Activated naive CD4-positive, alpha-beta T cell treated with anti-CD3 and anti-CD28 coated beads for 36 hours (primary cell): Measurements from ENCODE around the gene NEUROD2. TPM values are rescaled to one million over a fixed set of nuclear protein-coding genes. Genes with fewer than 3 reads are reported as not detected.
A peak's percentile ranks its signal among the peaks of the same experiment; 100 is the strongest.

Experiments used
- CTCF ChIA-PET: fragments of 350-600 bp; sonication (Branson Sonifier 250); formaldehyde crosslinking; loops from one replicate; lab custom pipeline; 2021; ENCODE audit warnings: antibody characterized with exemption; lab: Charles Lee
- DNase-seq: peaks from one replicate; pipeline ENCODE4 v3.0.0-alpha.2; 2020
- H3K27ac Mint-ChIP-seq: one replicate; pipeline ENCODE4 v1.8.0; 2021; ENCODE audit warnings: mild to moderate bottlenecking, mixed read lengths
- H3K27me3 Mint-ChIP-seq: one replicate; pipeline ENCODE4 v1.8.0; 2021; ENCODE audit warnings: low read depth, mixed read lengths
- H3K36me3 Mint-ChIP-seq: one replicate; pipeline ENCODE4 v1.8.0; 2021; ENCODE audit warnings: low read depth, mixed read lengths
- H3K4me1 Mint-ChIP-seq: one replicate; pipeline ENCODE4 v1.8.0; 2021; ENCODE audit warnings: low read depth, mixed read lengths
- H3K4me3 Mint-ChIP-seq: one replicate; pipeline ENCODE4 v1.8.0; 2021; ENCODE audit warnings: mild to moderate bottlenecking, moderate library complexity, mixed read lengths
- H3K9me3 Mint-ChIP-seq: one replicate; pipeline ENCODE4 v1.8.0; 2021; ENCODE audit warnings: mixed read lengths
- intact Hi-C: fragments of 100-400 bp; cut with micrococcal nuclease; formaldehyde crosslinking; loops from one replicate; pipeline ENCODE4 v1.15.1; 2023
- total RNA-seq, 2 experiments: library from RNA; stranded (reverse); gene quantifications; one replicate each; pipeline ENCODE4 v1.2.3, GENCODE V29; 2021

Gene NEUROD2
- total RNA-seq, 2 experiments from 2014 or later, result not detected

GRCh38 chr17:39579318-39580081 lies 28.2 kb downstream of the NEUROD2 start:
- no peaks in the 10 kb centered on the region for H3K36me3 Mint-ChIP-seq
- DNase-seq, result no peak
- H3K27me3 Mint-ChIP-seq, result peaks cover 7% of the 10 kb centered on the region
- no peak overlapping the region for H3K27ac Mint-ChIP-seq
- intact Hi-C loops, result no loop called here
- no peak overlapping the region for H3K4me3 Mint-ChIP-seq
- no peaks in the 10 kb centered on the region for H3K9me3 Mint-ChIP-seq
- CTCF ChIA-PET, result interaction anchor here (1.6 kb wide), 1 partner anchor 42 kb away, joined by 5 read pairs; no protein-coding TSS in a partner anchor
- no peaks in the 10 kb centered on the region for H3K4me1 Mint-ChIP-seq

GRCh38 chr17:39578272-39578671 lies 29.4 kb downstream of the NEUROD2 start:
- peaks cover 10% of the 10 kb centered on the region for H3K27me3 Mint-ChIP-seq
- intact Hi-C loops, result no loop called here
- CTCF ChIA-PET, result interaction anchor here (0.8 to 1.6 kb wide), 2 partner anchors 42 to 43 kb away, joined by 3 to 5 read pairs; no protein-coding TSS in a partner anchor
- H3K27ac Mint-ChIP-seq, result no peak overlapping the region
- H3K9me3 Mint-ChIP-seq, result no peaks in the 10 kb centered on the region
- H3K4me1 Mint-ChIP-seq, result peaks cover 3% of the 10 kb centered on the region
- H3K36me3 Mint-ChIP-seq, result no peaks in the 10 kb centered on the region
- DNase-seq, result no peak
- H3K4me3 Mint-ChIP-seq, result no peak overlapping the region

DNA sequence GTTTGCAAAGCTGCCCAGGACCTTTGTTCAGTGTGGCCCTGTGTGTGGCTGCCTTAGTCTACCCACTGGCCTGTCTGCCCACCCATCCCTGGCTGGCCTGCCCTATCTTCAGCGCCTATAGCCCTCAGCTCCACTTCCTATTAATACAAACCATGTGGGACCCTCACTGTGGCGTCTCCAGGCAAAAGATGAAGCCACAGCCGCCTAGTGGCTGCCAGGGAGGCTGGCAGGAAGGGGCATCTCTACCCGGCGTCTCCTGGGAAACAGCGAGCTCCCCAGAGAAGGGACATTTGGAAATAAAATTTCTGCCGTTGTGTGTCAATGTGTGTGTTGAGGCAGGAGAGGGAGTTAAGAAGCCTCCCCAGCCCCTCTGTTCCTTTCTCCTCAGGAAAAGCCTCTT lies 31.5 kb downstream of the NEUROD2 start:
- peaks cover 3% of the 10 kb centered on the region for H3K9me3 Mint-ChIP-seq
- H3K27ac Mint-ChIP-seq, result no peak overlapping the region
- DNase-seq, result no peak
- H3K27me3 Mint-ChIP-seq, result peaks cover 10% of the 10 kb centered on the region
- peaks cover 5% of the 10 kb centered on the region for H3K36me3 Mint-ChIP-seq
- H3K4me3 Mint-ChIP-seq, result no peak overlapping the region
- intact Hi-C loops, result no loop called here
- H3K4me1 Mint-ChIP-seq, result peaks cover 5% of the 10 kb centered on the region
- CTCF ChIA-PET, result interaction anchor here (0.6 to 2.2 kb wide), 3 partner anchors 29 to 266 kb away, joined by 3 to 10 read pairs (median 7); no protein-coding TSS in a partner anchor

- peak overlapping the region; percentile 82 for H3K4me3 Mint-ChIP-seq
- CTCF ChIA-PET, result interaction anchor here (0.6 to 1.8 kb wide), 3 partner anchors 25 to 324 kb away, joined by 3 to 5 read pairs (median 4); no protein-coding TSS in a partner anchor
- H3K36me3 Mint-ChIP-seq, result peaks cover 21% of the 10 kb centered on the region
- peaks cover 6% of the 10 kb centered on the region for H3K9me3 Mint-ChIP-seq
- H3K27me3 Mint-ChIP-seq, result peaks cover 10% of the 10 kb centered on the region
- peaks cover 5% of the 10 kb centered on the region for H3K4me1 Mint-ChIP-seq
- no peak overlapping the region for H3K27ac Mint-ChIP-seq
- peak; percentile 55 for DNase-seq
- intact Hi-C loops, result no loop called here
Measured at GRCh38 chr17:39573447-39574298, 34.0 kb downstream of the NEUROD2 start.

DNA sequence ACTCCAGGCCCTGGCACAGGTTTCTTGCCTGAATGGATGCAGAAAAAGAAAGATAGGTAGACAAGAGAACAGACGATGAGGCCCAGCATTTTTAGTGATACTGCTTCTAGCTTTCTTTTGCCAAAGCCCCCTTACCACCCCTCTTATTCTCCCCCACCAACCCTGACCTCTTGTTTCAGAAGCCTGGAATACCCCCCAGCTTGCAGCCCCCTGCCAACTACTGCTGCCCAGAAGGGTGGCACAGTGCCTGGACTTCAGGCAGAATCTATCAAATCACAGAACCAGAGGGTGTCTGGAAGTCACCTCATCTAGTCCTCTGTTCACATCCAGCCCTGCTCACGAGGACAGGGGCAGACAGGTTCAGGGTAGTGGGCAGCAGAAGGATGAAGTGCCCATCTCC lies 35.6 kb downstream of the NEUROD2 start:
- Mint-ChIP-seq H3K4me1 (peaks cover 5% of the 10 kb centered on the region), H3K4me3 (no peak overlapping the region), H3K27ac (no peak overlapping the region), H3K36me3 (peaks cover 31% of the 10 kb centered on the region), H3K9me3 (peaks cover 6% of the 10 kb centered on the region), H3K27me3 (peaks cover 10% of the 10 kb centered on the region)
- intact Hi-C loops, result no loop called here
- DNase-seq, result no peak
- CTCF ChIA-PET, result interaction anchor here (0.8 to 1.8 kb wide), 3 partner anchors 15 to 96 kb away, joined by 3 to 5 read pairs (median 3); partner anchors contain the start of gene PNMT

- DNase-seq, result no peak
- Mint-ChIP-seq H3K27me3 (peaks cover 3% of the 10 kb centered on the region), H3K4me1 (peaks cover 5% of the 10 kb centered on the region), H3K27ac (no peak overlapping the region), H3K4me3 (no peak overlapping the region), H3K9me3 (peaks cover 6% of the 10 kb centered on the region), H3K36me3 (peaks cover 44% of the 10 kb centered on the region)
- intact Hi-C loops, result no loop called here
- CTCF ChIA-PET, result interaction anchor here (1.1 kb wide), 1 partner anchor 21 kb away, joined by 3 read pairs; no protein-coding TSS in a partner anchor
Measured at GRCh38 chr17:39569126-39569525, 38.6 kb downstream of the NEUROD2 start.

DNA sequence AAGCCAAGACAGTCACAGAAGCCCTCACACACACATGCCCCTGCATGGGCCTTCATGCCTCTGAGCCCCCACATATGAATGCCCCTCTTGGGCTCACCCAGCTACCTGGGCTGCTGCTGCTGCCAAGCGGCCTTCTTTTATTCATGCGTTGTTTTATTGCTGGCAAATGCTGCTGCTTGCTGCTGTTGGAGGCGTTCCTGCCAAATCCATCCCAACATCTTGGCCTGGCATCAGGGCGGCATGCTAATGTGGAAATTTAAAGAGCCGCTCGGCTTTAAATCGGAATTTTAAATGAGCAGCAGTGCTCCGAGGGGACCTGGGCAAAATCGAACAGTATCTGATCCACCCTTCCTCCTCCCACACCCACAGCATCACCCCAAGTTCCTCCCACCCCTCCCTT lies 39.0 kb downstream of the NEUROD2 start:
- DNase-seq, result no peak
- peaks cover 6% of the 10 kb centered on the region for H3K9me3 Mint-ChIP-seq
- peaks cover 2% of the 10 kb centered on the region for H3K4me1 Mint-ChIP-seq
- no peaks in the 10 kb centered on the region for H3K27me3 Mint-ChIP-seq
- intact Hi-C loops, result no loop called here
- H3K36me3 Mint-ChIP-seq, result peaks cover 44% of the 10 kb centered on the region
- H3K27ac Mint-ChIP-seq, result no peak overlapping the region
- CTCF ChIA-PET, result interaction anchor here (1.1 kb wide), 1 partner anchor 21 kb away, joined by 3 read pairs; no protein-coding TSS in a partner anchor
- H3K4me3 Mint-ChIP-seq, result no peak overlapping the region

DNA sequence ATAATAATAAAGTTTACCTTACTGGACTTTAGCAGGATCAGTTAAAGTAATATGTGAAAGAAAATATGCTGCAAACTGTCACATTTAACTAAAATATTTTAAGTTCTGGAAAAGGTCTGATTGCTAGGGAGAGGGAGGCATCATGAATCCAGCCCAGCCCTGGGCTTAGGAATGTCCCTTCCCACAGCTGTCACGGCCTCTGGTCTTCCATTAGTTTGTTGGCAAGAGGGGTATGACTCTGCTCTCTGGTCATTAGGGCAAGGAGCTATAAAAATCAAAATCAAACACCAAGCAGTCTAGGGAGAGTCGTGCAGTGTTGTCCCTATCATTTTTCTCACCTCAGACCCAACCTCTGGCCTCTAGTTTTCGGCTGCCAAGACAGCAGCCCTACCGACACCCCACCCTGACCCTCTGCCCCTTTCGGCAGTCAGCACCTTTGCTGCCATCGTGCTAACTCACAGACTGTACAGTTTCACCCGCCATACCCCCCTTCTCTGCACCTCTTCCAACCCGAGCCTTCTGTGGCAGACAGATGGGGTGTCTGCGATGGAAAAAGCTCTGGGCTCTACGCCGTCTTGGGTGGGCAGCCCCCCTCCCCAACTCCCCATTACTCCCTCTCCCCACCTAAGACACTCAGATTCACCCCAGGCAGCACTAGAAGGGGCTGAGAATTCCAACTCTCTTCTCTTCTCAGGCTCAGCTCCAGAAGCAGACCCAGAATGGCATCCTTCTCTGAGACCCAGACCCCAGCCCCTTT lies 41.4 kb downstream of the NEUROD2 start:
- DNase-seq, result no peak
- intact Hi-C loops, result no loop called here
- no peak overlapping the region for H3K4me3 Mint-ChIP-seq
- CTCF ChIA-PET, result interaction anchor here (1.0 to 1.2 kb wide), 2 partner anchors 18 to 28 kb away, joined by 3 to 5 read pairs; no protein-coding TSS in a partner anchor
- no peaks in the 10 kb centered on the region for H3K4me1 Mint-ChIP-seq
- peaks cover 42% of the 10 kb centered on the region for H3K36me3 Mint-ChIP-seq
- H3K9me3 Mint-ChIP-seq, result peaks cover 4% of the 10 kb centered on the region
- no peak overlapping the region for H3K27ac Mint-ChIP-seq
- no peaks in the 10 kb centered on the region for H3K27me3 Mint-ChIP-seq

DNA sequence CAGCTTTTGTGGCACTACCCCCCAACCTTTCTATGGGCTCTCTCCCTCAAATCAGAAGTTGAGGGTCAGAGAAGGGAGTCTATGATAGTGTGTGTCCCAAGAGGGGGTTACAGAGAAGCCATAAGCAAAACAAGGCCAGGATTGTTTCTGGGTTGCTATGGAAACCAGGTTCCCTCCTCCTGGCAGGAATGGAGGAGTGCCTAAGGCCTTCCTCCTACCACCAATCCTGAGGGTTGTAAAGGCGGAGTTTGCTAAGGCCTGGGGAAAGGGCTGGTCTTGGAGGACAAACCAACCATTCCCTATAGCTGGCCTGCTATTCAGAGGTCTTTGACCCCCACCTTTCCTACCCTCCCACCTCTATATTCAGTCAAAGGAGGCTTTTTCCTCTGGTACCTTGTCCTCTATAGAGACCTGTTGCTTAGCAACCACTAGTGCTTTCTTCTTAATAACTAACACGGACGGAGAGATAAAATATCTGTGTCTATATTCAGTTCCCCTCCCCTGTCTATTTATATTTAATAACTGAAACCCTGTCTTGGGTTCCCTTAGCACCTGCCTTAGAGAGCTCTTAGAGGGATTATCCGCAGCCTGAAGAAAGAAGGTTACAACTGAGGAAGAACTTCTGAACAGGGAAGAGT lies 43.4 kb downstream of the NEUROD2 start:
- H3K4me1 Mint-ChIP-seq, result no peaks in the 10 kb centered on the region
- H3K9me3 Mint-ChIP-seq, result no peaks in the 10 kb centered on the region
- no peak for DNase-seq
- peaks cover 33% of the 10 kb centered on the region for H3K36me3 Mint-ChIP-seq
- no peak overlapping the region for H3K4me3 Mint-ChIP-seq
- CTCF ChIA-PET, result interaction anchor here (1.6 kb wide), 1 partner anchor 57 kb away, joined by 4 read pairs; no protein-coding TSS in a partner anchor
- H3K27ac Mint-ChIP-seq, result no peak overlapping the region
- intact Hi-C loops, result no loop called here
- H3K27me3 Mint-ChIP-seq, result no peaks in the 10 kb centered on the region

GRCh38 chr17:39563476-39563875 lies 44.2 kb downstream of the NEUROD2 start:
- Mint-ChIP-seq H3K27ac (no peak overlapping the region), H3K27me3 (no peaks in the 10 kb centered on the region), H3K36me3 (peaks cover 27% of the 10 kb centered on the region), H3K9me3 (no peaks in the 10 kb centered on the region), H3K4me1 (no peaks in the 10 kb centered on the region), H3K4me3 (no peak overlapping the region)
- intact Hi-C loops, result no loop called here
- no peak for DNase-seq
- CTCF ChIA-PET, result no interaction called here

GRCh38 chr17:39562976-39563375 lies 44.7 kb downstream of the NEUROD2 start:
- intact Hi-C loops, result no loop called here
- DNase-seq, result no peak
- Mint-ChIP-seq H3K9me3 (no peaks in the 10 kb centered on the region), H3K27me3 (no peaks in the 10 kb centered on the region), H3K27ac (no peak overlapping the region), H3K4me1 (no peaks in the 10 kb centered on the region), H3K36me3 (peaks cover 22% of the 10 kb centered on the region), H3K4me3 (no peak overlapping the region)
- CTCF ChIA-PET, result no interaction called here
